ENCODE data around the gene CSNK1D.

GRCh38 chr17:82317394-82318168, 44.1 kb upstream of the CSNK1D start, which contains the start of gene CD7:
- TF ChIP-seq CTCF (IDR thresholded peaks at IDR 0.05) (no peak), POLR2A (IDR thresholded peaks at IDR 0.05) (no peak)

All from ovary (tissue), 3 donors.